Effector memory CD8-positive, alpha-beta T cell (primary cell): ENCODE results near the gene DNAJC16.
"Not testable (repeated sequence)": the region's sequence is repeated elsewhere in the genome, so short reads cannot be mapped to it uniquely, and the experiment has no call there.

ENCODE experiments used
- ATAC-seq: fragments of 150-1000 bp; cut with Tn5 transposase; replicated peaks from 2 replicates; pipeline ENCODE4 v1.10.0; 2021; ENCODE audit warnings: mild to moderate bottlenecking, moderate library complexity
- DNase-seq, 3 experiments: peaks; one replicate each; pipeline ENCODE4 v3.0.0; 2021
- H3K27ac Mint-ChIP-seq, 2 donors: one replicate each; pipeline ENCODE4 v1.8.0; 2022; ENCODE audit warnings: mild to moderate bottlenecking in 2 of 2, mixed read lengths in 2 of 2, moderate library complexity in 2 of 2
- H3K27me3 Mint-ChIP-seq, 2 donors: one replicate each; pipeline ENCODE4 v1.8.0; 2022; ENCODE audit warnings: mixed read lengths in 2 of 2
- H3K36me3 Mint-ChIP-seq: one replicate; pipeline ENCODE4 v1.8.0; 2022; ENCODE audit warnings: mild to moderate bottlenecking, moderate library complexity, mixed read lengths; ENCODE audit not compliant: insufficient read depth
- H3K4me1 Mint-ChIP-seq, 2 donors: one replicate each; pipeline ENCODE4 v1.8.0; 2022; ENCODE audit warnings: low read depth in 2 of 2, mixed read lengths in 2 of 2
- H3K4me3 Mint-ChIP-seq, 2 donors: one replicate each; pipeline ENCODE4 v1.8.0; 2022; ENCODE audit warnings: mild to moderate bottlenecking in 2 of 2, mixed read lengths in 2 of 2, moderate library complexity in 2 of 2
- H3K9me3 Mint-ChIP-seq, 2 donors: one replicate each; pipeline ENCODE4 v1.8.0; 2022; ENCODE audit warnings: mixed read lengths in 2 of 2

DNAJC16 gene

GRCh38 chr1:15491010-15491409, 35.6 kb upstream of the DNAJC16 start:
- H3K27ac Mint-ChIP-seq, ATAC-seq, H3K27me3 Mint-ChIP-seq, H3K9me3 Mint-ChIP-seq, DNase-seq, H3K4me1 Mint-ChIP-seq, H3K4me3 Mint-ChIP-seq: not testable (repeated sequence)
- peaks cover 21% of the 10 kb centered on the region for H3K36me3 Mint-ChIP-seq

GRCh38 chr1:15492596-15492995, 34.1 kb upstream of the DNAJC16 start:
- Mint-ChIP-seq H3K27me3 (no peaks in the 10 kb centered on the region), H3K4me3 (no peak overlapping the region), H3K9me3 (no peaks in the 10 kb centered on the region), H3K36me3 (peaks cover 19% of the 10 kb centered on the region), H3K27ac (no peak overlapping the region), H3K4me1 (no peaks in the 10 kb centered on the region)
- DNase-seq, result no peak
- ATAC-seq, result no peak

GRCh38 chr1:15493869-15494390, 32.7 kb upstream of the DNAJC16 start:
- Mint-ChIP-seq H3K4me3 (no peak overlapping the region), H3K27me3 (no peaks in the 10 kb centered on the region), H3K4me1 (no peaks in the 10 kb centered on the region), H3K9me3 (no peaks in the 10 kb centered on the region), H3K27ac (no peak overlapping the region), H3K36me3 (peaks cover 24% of the 10 kb centered on the region)
- ATAC-seq, result no peak
- no peak for DNase-seq

GRCh38 chr1:15500184-15501178, 26.2 kb upstream of the DNAJC16 start:
- no peak for DNase-seq
- Mint-ChIP-seq H3K36me3 (peaks cover 20% of the 10 kb centered on the region), H3K27me3 (no peaks in the 10 kb centered on the region), H3K27ac (peak overlapping the region in 1 of 2 donors; percentile 11), H3K4me1 (no peaks in the 10 kb centered on the region), H3K9me3 (no peaks in the 10 kb centered on the region), H3K4me3 (no peak overlapping the region)
- ATAC-seq, result no peak

GRCh38 chr1:15501208-15502032, 25.2 kb upstream of the DNAJC16 start:
- ATAC-seq, result peak; percentile 60
- peak; percentile 29 to 46 (median 37) for DNase-seq
- no peak overlapping the region for H3K27ac Mint-ChIP-seq
- H3K4me3 Mint-ChIP-seq, result no peak overlapping the region
- no peaks in the 10 kb centered on the region for H3K27me3 Mint-ChIP-seq
- H3K4me1 Mint-ChIP-seq, result no peaks in the 10 kb centered on the region
- H3K9me3 Mint-ChIP-seq, result no peaks in the 10 kb centered on the region
- H3K36me3 Mint-ChIP-seq, result peaks cover 18% of the 10 kb centered on the region

- ATAC-seq (no peak), DNase-seq (no peak)
- Mint-ChIP-seq H3K4me3 (no peak overlapping the region), H3K27ac (no peak overlapping the region), H3K27me3 (no peaks in the 10 kb centered on the region), H3K36me3 (peaks cover 19% of the 10 kb centered on the region), H3K9me3 (no peaks in the 10 kb centered on the region), H3K4me1 (no peaks in the 10 kb centered on the region)
These were observed 22.2 kb upstream of the DNAJC16 start for GRCh38 chr1:15504436-15504835.

GRCh38 chr1:15506831-15507230, 19.8 kb upstream of the DNAJC16 start:
- H3K36me3 Mint-ChIP-seq, result peaks cover 22% of the 10 kb centered on the region
- no peak for ATAC-seq
- no peaks in the 10 kb centered on the region for H3K9me3 Mint-ChIP-seq
- no peak overlapping the region for H3K27ac Mint-ChIP-seq
- H3K4me3 Mint-ChIP-seq, result no peak overlapping the region
- H3K4me1 Mint-ChIP-seq, result peaks cover 3% of the 10 kb centered on the region in 2 donors
- no peaks in the 10 kb centered on the region for H3K27me3 Mint-ChIP-seq
- no peak for DNase-seq

- peaks cover 21% of the 10 kb centered on the region for H3K36me3 Mint-ChIP-seq
- H3K9me3 Mint-ChIP-seq, result no peaks in the 10 kb centered on the region
- no peak for ATAC-seq
- no peak overlapping the region for H3K4me3 Mint-ChIP-seq
- H3K27me3 Mint-ChIP-seq, result no peaks in the 10 kb centered on the region
- H3K27ac Mint-ChIP-seq, result peak overlapping the region in 1 of 2 donors; percentile 15
- DNase-seq, result no peak
- peaks cover 3% of the 10 kb centered on the region in 2 donors for H3K4me1 Mint-ChIP-seq
These were observed 19.4 kb upstream of the DNAJC16 start for GRCh38 chr1:15507278-15507677.

GRCh38 chr1:15508700-15509487, 17.8 kb upstream of the DNAJC16 start:
- no peaks in the 10 kb centered on the region for H3K9me3 Mint-ChIP-seq
- peaks cover 3 to 5% of the 10 kb centered on the region in 2 donors for H3K4me1 Mint-ChIP-seq
- H3K27me3 Mint-ChIP-seq, result no peaks in the 10 kb centered on the region
- DNase-seq (no peak), ATAC-seq (no peak)
- H3K27ac Mint-ChIP-seq, result no peak overlapping the region
- H3K4me3 Mint-ChIP-seq, result no peak overlapping the region
- peaks cover 15% of the 10 kb centered on the region for H3K36me3 Mint-ChIP-seq

GRCh38 chr1:15509586-15509985, 17.1 kb upstream of the DNAJC16 start:
- Mint-ChIP-seq H3K9me3 (no peaks in the 10 kb centered on the region), H3K27me3 (no peaks in the 10 kb centered on the region), H3K4me3 (no peak overlapping the region), H3K4me1 (peaks cover 3 to 9% of the 10 kb centered on the region in 2 donors), H3K27ac (no peak overlapping the region), H3K36me3 (peaks cover 15% of the 10 kb centered on the region)
- ATAC-seq (no peak), DNase-seq (no peak)

- Mint-ChIP-seq H3K4me1 (peaks cover 6 to 15% of the 10 kb centered on the region in 2 donors), H3K27me3 (no peaks in the 10 kb centered on the region), H3K27ac (peak overlapping the region in 1 of 2 donors; percentile 38), H3K9me3 (no peaks in the 10 kb centered on the region), H3K4me3 (no peak overlapping the region), H3K36me3 (peaks cover 15% of the 10 kb centered on the region)
- no peak for DNase-seq
- ATAC-seq, result no peak
These were observed 15.8 kb upstream of the DNAJC16 start for GRCh38 chr1:15510611-15511405.

GRCh38 chr1:15513192-15513591, 13.5 kb upstream of the DNAJC16 start:
- DNase-seq (no peak), ATAC-seq (no peak)
- no peaks in the 10 kb centered on the region for H3K9me3 Mint-ChIP-seq
- peaks cover 15% of the 10 kb centered on the region for H3K36me3 Mint-ChIP-seq
- peaks cover 6 to 15% of the 10 kb centered on the region in 2 donors for H3K4me1 Mint-ChIP-seq
- no peak overlapping the region for H3K4me3 Mint-ChIP-seq
- no peak overlapping the region for H3K27ac Mint-ChIP-seq
- no peaks in the 10 kb centered on the region for H3K27me3 Mint-ChIP-seq
